ENCODE results near the gene GALNTL6.
"Not testable (repeated sequence)": the region's sequence is repeated elsewhere in the genome, so short reads cannot be mapped to it uniquely, and the experiment has no call there.

Gene GALNTL6

GRCh38 chr4:172963498-172964294, 1150.5 kb downstream of the GALNTL6 start:
- DNase-seq = no peak

- DNase-seq = not testable (repeated sequence)
Observed at GRCh38 chr4:172970189-172970588, 1157.0 kb downstream of the GALNTL6 start.

- DNase-seq = no peak
Observed at GRCh38 chr4:172974586-172974985, 1161.4 kb downstream of the GALNTL6 start.

- DNase-seq = no peak
Observed at GRCh38 chr4:172975651-172976229, 1162.5 kb downstream of the GALNTL6 start.

- not testable (repeated sequence) for DNase-seq
Observed at GRCh38 chr4:172977491-172978041, 1164.4 kb downstream of the GALNTL6 start.

GRCh38 chr4:172978848-172979247, 1165.6 kb downstream of the GALNTL6 start:
- DNase-seq = peak; percentile 5

- no peak for DNase-seq
Observed at GRCh38 chr4:172979332-172979731, 1166.1 kb downstream of the GALNTL6 start.

- no peak for DNase-seq
Observed at GRCh38 chr4:172980219-172980618, 1167.0 kb downstream of the GALNTL6 start.

- no peak for DNase-seq
Observed at GRCh38 chr4:172982151-172982590, 1169.0 kb downstream of the GALNTL6 start.

GRCh38 chr4:172983014-172983413, 1169.8 kb downstream of the GALNTL6 start:
- no peak for DNase-seq

GRCh38 chr4:172983631-172984030, 1170.4 kb downstream of the GALNTL6 start:
- DNase-seq = no peak

GRCh38 chr4:172985552-172985951, 1172.3 kb downstream of the GALNTL6 start:
- DNase-seq = no peak

- DNase-seq = no peak
Observed at GRCh38 chr4:172986114-172986513, 1172.9 kb downstream of the GALNTL6 start.

GRCh38 chr4:172989984-172990820, 1177.0 kb downstream of the GALNTL6 start:
- no peak for DNase-seq

- DNase-seq = no peak
Observed at GRCh38 chr4:172992648-172993378, 1179.6 kb downstream of the GALNTL6 start.

- no peak for DNase-seq
Observed at GRCh38 chr4:172995161-172995560, 1182.0 kb downstream of the GALNTL6 start.

GRCh38 chr4:172995704-172996103, 1182.5 kb downstream of the GALNTL6 start:
- DNase-seq = no peak

- DNase-seq = no peak
Observed at GRCh38 chr4:172996571-172997216, 1183.5 kb downstream of the GALNTL6 start.

- no peak for DNase-seq
Observed at GRCh38 chr4:172997217-172997609, 1184.0 kb downstream of the GALNTL6 start.

- no peak for DNase-seq
Observed at GRCh38 chr4:172997856-172998255, 1184.7 kb downstream of the GALNTL6 start.

GRCh38 chr4:172998527-172999469, 1185.6 kb downstream of the GALNTL6 start:
- DNase-seq = peak; percentile 39

All from NCI-H2029 treated with DMSO at 0.1 percent for 48 hours (cell line).